Epithelial cell of proximal tubule (primary cell): ENCODE measurements around the gene PTPRB. TPM values are rescaled to one million over a fixed set of nuclear protein-coding genes. Genes with fewer than 3 reads are reported as not detected.
"Not testable (repeated sequence)": the region's sequence is repeated elsewhere in the genome, so short reads cannot be mapped to it uniquely, and the experiment has no call there.

Experiments
- DNase-seq: peaks from one replicate; pipeline ENCODE4 v3.0.0-alpha.2; 2011; ENCODE audit warnings: low read depth
- H3K4me3 ChIP-seq: 2 replicates; pipeline ENCODE4 v1.5.1; 2011; ENCODE audit warnings: low read depth, mild to moderate bottlenecking, low read length
- total RNA-seq: library from RNA; depleted of rRNA; stranded (reverse); fragments of >200 nt; gene quantifications from 2 replicates; pipeline ENCODE4 v1.2.3, GENCODE V29; 2015
- TF ChIP-seq, protein P1 (sequence below): conservative IDR thresholded peaks from 2 replicates; pipeline ENCODE4 v1.5.1; 2012; ENCODE audit warnings: low read depth, mild to moderate bottlenecking, low read length

Gene PTPRB
- total RNA-seq, 1 donor from 2014 or later, result 1.6 TPM

DNA sequence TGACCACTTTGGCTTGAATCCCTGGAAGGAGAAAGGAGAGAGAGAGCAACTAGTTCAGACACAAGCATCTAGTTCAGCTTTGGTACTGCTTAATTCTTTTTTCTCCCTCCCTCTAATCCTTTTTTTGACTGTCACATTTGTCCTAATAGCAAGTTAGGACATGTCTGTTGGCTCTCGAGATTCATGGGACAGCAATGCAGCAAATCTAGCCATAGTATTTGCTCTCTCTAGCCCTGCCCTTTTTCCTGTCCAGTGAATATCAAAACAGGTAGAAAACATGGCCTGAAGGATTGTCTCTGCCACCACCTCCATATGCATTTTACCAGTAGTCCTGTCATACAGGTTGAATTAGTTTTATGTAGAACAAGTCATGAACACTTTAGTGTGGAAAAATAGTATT, 116.4 kb downstream of the PTPRB start:
- H3K4me3 ChIP-seq, result no peak overlapping the region
- DNase-seq, result no peak
- TF ChIP-seq, protein P1, sequence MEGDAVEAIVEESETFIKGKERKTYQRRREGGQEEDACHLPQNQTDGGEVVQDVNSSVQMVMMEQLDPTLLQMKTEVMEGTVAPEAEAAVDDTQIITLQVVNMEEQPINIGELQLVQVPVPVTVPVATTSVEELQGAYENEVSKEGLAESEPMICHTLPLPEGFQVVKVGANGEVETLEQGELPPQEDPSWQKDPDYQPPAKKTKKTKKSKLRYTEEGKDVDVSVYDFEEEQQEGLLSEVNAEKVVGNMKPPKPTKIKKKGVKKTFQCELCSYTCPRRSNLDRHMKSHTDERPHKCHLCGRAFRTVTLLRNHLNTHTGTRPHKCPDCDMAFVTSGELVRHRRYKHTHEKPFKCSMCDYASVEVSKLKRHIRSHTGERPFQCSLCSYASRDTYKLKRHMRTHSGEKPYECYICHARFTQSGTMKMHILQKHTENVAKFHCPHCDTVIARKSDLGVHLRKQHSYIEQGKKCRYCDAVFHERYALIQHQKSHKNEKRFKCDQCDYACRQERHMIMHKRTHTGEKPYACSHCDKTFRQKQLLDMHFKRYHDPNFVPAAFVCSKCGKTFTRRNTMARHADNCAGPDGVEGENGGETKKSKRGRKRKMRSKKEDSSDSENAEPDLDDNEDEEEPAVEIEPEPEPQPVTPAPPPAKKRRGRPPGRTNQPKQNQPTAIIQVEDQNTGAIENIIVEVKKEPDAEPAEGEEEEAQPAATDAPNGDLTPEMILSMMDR, result no peak

DNA sequence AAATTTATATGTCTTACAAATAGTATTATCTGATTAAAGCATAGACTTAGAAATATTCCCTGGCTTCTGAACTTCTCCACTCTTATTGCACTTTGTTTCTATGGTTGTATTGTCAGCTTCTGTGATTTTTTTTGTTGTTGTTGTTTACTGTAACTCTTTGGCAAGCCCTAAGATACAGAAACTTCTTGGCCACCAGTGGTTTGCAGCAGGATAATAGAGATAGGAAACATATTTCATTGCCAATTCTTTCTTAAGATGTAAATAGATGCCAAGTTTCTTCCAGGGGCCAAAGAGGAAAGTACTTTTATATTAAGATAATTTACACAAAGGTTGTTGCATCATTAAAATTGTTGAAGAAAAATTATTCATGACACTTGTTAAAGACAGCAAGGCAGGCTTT, 123.8 kb downstream of the PTPRB start:
- TF ChIP-seq, protein P1, result no peak
- no peak for DNase-seq
- H3K4me3 ChIP-seq, result no peak overlapping the region

DNA sequence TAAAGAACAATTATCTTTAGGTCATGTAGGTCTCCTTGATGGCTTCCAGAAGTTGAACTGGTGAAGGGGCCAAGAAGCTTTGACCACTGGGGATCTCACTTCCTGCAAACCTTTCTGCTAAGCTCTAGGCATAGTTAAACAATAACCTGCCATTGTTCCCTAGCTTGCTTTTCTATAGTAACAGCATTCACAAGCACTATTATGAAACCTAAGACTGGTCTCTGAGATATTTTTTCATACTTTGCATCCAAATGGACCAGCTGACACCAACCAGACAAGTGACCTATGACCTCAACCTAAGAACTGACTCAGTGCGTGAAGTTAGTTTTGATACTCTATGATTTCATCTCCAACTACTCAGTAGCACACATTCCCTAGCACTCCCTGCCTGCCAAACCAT, 129.1 kb downstream of the PTPRB start:
- TF ChIP-seq, protein P1, result no peak
- H3K4me3 ChIP-seq, result no peak overlapping the region
- peak; percentile 31 for DNase-seq

DNA sequence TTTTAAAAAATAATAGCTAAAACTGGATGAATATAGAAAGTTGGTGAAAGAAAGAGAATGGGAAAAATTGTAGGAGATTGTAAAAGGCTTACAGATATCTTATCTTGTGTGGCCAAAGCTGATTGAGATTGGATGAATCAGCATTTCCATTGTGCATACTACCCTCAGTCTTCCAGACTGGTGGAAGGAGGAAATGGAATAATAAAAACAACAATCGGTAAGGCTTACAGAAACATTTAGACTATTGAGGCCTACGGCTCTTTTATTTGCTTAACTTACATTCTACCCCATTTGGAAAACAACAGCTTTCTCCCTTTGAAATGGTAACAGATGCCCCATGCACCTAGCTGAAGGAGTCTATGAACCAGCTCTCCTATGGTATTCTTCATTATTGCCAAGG, 129.8 kb downstream of the PTPRB start:
- no peak for DNase-seq
- no peak overlapping the region for H3K4me3 ChIP-seq
- TF ChIP-seq, protein P1, result no peak

DNA sequence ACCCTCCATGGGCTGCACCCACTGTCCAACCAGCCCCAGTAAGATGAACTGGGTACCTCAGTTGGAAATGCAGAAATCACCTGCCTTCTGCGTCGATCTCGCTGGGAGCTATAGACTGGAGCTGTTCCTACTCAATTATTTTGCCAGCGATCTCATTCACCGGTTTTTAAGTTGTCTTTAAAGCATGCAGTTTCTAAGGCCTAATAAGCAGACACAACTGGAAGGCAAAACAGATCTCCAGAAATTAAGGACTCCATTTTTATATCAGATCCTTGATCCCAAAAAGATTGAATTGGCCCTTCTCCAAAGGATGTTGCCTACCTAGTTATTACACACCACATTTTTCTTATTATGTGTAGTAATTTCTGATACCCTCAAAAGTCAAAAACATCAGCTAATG, 139.7 kb downstream of the PTPRB start:
- DNase-seq, result no peak
- TF ChIP-seq, protein P1, result no peak

DNA sequence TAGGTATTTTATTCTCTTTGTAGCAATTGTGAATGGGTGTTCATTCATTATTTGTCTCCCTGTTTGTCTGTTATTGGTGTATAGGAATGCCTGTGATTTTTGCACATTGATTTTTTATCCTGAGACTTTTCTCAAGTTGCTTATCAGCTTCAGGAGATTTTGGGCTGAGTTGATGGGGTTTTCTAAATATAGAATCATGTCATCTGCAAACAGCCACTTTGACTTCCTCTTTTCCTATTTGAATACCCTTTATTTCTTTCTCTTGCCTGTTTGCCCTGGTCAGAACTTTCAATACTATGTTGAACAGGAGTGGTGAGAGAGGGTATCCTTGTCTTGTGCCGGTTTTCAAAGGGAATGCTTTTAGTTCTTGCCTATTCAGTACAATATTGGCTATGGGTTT, 144.3 kb downstream of the PTPRB start:
- not testable (repeated sequence) for H3K4me3 ChIP-seq, DNase-seq

More for the DNA sequence above, 139.7 kb downstream of the PTPRB start:
- H3K4me3 ChIP-seq, result no peak overlapping the region

DNA sequence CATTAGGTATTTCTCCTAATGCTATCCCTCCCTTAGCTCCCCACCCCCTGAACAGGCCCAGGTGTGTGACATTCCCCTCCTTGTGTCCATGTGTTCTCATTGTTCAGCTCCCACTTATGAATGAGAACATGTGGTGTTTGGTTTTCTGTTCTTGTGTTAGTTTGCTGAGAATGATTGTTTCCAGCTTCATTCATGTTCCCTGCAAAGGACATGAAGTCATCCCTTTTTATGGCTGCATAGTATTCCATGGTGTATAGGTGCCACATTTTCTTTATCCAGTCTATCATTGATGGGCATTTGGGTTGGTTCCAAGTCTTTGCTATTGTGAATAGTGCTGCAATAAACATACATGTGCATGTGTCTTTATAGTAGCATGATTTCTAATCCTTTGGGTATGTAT, 146.3 kb downstream of the PTPRB start:
- not testable (repeated sequence) for DNase-seq, H3K4me3 ChIP-seq

DNA sequence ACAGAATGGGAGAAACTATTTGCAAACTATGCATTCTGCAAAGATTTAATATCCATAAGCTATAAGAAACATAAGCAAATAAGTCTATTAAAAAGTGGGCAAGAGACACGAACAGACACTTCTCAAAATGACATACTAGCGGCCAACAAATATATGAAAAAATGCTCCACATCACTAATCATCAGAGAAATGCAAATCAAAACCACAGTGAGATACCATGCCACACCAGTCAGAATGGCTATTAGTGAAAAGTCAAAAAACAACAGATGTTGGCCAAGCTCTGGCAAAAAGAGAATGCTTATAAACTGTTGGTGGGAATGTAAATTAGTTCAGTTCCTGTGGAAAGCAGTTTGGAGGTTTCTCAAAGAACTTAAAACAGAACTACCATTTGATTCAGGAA, 149.8 kb downstream of the PTPRB start:
- DNase-seq, result no peak
- no peak overlapping the region for H3K4me3 ChIP-seq
- TF ChIP-seq, protein P1, result no peak
